Skin of body (tissue), 2 donors: ENCODE data around the gene HDAC3. TPM values are rescaled to one million over a fixed set of nuclear protein-coding genes. Genes with fewer than 3 reads are reported as not detected.
"Not testable (repeated sequence)": the region's sequence is repeated elsewhere in the genome, so short reads cannot be mapped to it uniquely, and the experiment has no call there.

Experiments used
- DNase-seq: peaks from one replicate; lab custom pipeline; 2025; lab: John Stamatoyannopoulos, UW
- total RNA-seq: library from RNA; depleted of rRNA; stranded (reverse); fragments of >200 nt; gene quantifications from one replicate; pipeline ENCODE4 v1.2.3, GENCODE V29; 2014

The HDAC3 gene
- total RNA-seq, 1 donor from 2014 or later = 60.5 TPM

DNA sequence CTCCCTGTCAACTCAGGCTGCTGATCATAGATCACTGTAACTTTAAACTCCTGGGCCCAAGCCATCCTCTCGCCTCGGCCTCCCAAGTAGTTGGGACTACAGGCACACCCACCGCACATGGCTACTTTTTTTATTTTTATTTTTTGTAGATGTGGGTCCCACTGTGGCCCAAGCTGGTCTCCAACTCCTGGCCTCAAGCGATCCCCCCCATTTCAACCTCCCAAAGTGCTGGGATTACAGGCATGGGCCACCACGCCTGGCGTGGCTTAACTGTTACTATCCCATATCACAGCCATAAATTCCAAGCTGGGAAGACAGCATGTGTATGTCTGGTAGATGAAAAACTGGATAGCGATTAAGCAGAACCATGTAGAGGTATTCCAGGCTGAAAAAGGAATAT lies 1.0 kb downstream of the HDAC3 start:
- no peak for DNase-seq

DNA sequence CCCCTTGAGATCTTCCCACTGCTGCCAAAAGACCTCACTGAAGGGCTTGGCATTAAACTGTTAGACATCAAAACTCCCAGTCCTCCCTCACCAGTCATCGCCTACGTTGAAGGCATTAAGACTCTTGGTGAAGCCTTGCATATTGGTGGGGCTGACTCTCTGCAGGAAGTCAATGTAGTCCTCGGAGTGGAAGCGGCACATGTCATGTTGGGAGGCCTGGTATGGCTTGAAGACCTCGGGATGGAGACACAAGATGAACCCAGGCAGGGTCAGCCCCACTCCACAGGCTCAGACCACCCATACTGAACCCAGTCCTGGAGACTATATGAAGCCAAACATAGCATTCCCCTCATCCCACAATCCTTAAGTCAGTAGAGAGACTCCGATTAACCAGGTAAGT lies 1.9 kb downstream of the HDAC3 start:
- no peak for DNase-seq

- no peak for DNase-seq
Observed at GRCh38 chr5:141633871-141634561, 2.6 kb downstream of the HDAC3 start.

DNA sequence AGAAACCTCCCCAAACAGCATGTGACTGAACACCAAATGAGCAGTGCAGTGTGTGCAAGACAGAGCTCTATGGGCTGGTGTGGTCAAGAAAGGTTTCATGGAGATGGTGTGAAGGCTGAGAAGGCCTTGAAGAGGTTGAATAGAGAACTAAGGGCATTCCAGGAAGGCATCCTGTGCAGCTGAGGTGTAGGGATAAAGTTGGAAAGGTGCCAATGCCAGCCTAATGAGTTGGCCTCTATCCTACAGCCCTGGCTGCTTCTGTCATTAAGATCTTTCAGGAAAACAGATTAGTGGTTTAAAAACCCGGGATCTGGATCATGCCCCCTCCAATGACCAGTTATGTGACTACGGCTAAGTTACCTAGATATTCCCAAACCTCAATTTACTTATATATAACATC lies 4.0 kb downstream of the HDAC3 start:
- no peak for DNase-seq

GRCh38 chr5:141630570-141631140 lies 6.0 kb downstream of the HDAC3 start:
- no peak for DNase-seq

GRCh38 chr5:141628175-141628788 lies 8.4 kb downstream of the HDAC3 start:
- no peak for DNase-seq

GRCh38 chr5:141623611-141624010 lies 13.0 kb downstream of the HDAC3 start:
- DNase-seq = peak; percentile 35

DNA sequence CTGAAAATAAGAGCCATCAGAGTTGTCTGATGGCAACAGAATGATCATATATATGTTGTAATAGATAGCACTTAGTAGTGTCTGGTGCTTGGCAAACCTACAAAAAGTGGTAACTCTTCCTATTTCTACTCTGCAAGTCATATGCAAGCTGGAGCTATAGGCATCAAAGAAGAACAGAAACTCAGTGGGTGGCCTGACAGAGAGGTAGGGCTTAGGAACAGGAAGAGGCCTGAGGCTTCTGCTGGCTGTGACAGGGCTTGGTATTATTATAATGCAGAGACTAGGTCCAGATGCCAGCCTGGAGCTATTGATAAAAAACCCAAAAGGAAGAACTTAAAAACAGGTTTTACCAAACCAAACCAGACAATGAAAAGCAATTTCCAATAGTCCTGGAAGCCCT lies 13.5 kb downstream of the HDAC3 start:
- DNase-seq = no peak

- peak; percentile 95 for DNase-seq
Observed at GRCh38 chr5:141618804-141619554, 17.7 kb downstream of the HDAC3 start, which contains the start of gene DIAPH1. TSS of gene DIAPH1 (minus strand) at chr5:141619000. CDS start at chr5:141618914, 86 bp downstream.

GRCh38 chr5:141618030-141618803 lies 18.4 kb downstream of the HDAC3 start:
- DNase-seq = no peak

GRCh38 chr5:141617682-141618029 lies 19.0 kb downstream of the HDAC3 start:
- DNase-seq = no peak

DNA sequence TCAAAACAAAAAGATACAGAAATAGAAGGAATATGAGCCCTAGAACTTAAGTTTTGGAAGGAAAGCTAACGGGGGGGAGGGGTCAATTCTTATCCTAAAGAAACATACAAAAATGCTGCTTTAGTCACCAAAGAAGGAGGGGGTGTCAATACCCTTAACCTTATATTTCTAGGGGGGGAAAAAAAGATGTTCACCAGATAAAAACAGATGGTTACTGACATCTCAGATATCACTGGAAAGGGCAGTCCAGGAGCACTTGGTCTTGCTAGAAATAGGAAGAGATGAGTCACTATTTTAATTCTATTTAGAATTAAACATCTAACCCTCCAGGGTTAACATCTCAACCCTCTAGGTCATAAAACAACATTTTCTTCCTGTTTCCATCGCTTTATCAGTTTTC lies 19.5 kb downstream of the HDAC3 start:
- DNase-seq = no peak

GRCh38 chr5:141615991-141616720 lies 20.5 kb downstream of the HDAC3 start:
- no peak for DNase-seq

DNA sequence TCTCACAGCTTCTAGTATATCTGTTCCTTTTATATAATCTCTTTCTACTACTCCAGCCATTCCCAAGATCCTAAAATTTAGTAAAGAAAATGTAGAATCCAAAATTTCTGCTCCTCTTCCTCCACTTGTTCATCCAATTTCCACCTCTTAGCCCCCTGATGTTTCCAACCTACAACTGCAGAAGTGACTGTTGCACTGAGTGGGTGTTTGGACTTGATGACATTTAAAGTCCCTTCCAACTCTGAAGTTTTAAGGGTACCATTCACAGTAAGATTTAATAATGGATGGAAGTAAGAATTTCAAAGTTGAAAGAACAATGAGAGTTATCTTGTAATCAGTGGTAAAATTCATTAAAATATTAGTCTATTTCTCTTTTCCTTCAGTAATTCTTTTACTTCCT lies 23.3 kb downstream of the HDAC3 start:
- DNase-seq = no peak

DNA sequence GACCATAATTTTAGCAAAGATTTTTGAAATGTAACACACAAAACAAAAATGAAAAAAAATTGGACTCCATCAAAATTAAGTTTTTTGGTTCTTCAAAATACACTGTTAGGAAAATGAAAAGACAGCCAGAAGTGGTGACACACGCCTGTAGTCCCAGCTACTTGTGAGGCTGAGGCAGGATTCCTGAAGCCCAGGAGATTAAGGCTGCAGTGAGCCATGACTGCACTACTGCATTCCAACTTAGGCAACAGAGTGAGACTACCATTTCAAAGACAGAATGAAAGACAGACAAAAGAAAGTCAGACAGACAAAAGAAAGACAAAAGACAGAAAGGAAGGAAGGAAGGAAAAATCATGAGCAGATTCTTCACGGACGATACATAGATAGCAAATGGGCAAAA lies 25.4 kb downstream of the HDAC3 start:
- no peak for DNase-seq

GRCh38 chr5:141609921-141610320 lies 26.7 kb downstream of the HDAC3 start:
- not testable (repeated sequence) for DNase-seq

DNA sequence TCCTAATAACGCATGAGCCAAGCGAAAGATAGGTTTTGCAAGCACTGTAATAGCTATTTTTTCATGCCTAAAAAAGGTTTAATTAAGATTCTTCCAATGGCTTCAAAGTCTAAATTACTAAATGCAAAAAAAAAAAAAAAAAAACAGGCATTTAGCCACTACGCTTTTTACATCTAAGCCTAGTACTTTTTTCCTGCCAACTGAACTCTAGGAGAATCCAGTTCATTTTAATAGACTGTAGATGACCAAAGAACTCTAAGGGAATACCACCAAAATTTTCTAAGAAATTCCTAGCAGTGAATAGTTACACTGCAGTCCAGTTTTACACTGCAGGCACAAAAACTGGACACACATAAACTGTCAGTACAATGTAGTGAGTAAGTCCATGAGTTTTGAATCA lies 27.6 kb downstream of the HDAC3 start:
- no peak for DNase-seq

DNA sequence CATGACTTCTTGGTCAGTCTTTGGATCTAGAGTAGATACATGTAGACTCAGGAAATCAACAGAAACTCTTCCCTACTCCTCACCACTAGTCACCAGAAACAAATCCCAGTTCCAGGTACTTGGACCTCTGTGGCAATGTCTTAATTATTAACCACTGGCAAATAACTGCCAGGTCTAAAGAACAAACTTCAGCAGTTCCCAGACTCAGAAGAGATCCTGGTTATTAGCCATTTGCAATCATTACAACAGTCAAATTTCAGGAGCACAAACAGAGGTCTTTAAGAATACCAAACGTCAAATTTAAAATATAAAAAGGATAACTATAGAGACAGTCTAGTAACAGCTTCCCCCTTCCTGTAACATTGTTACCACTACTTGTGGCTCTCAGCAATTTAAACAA lies 28.1 kb downstream of the HDAC3 start:
- DNase-seq = no peak

DNA sequence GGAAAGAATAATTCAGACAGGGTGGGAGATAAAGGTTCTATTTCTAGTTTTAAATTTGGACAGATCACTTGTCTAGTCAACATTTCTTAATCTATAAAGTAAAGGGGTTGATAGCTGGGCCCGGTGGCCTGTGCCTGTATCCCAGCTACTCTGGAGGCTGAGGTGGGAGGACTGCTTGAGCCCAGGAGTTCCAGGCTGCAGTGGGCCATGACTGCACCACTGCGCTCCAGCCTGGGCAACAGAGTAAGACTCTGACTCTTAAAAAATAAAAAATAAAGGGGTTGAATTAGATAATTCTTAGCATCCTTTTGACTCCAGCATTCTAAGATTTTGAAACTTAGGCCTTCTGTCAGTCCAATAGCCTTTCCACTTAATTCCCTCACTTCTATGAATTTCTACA lies 28.6 kb downstream of the HDAC3 start:
- DNase-seq = no peak

- no peak for DNase-seq
Observed at GRCh38 chr5:141605523-141606277, 30.9 kb downstream of the HDAC3 start.
